NCI-H1417 (cell line): ENCODE data around the gene CDK5RAP1.
"Not testable (repeated sequence)": the region's sequence is repeated elsewhere in the genome, so short reads cannot be mapped to it uniquely, and the experiment has no call there.

ENCODE experiments used
- DNase-seq, 3 experiments: peaks; one replicate each; lab custom pipeline; 2025; lab: John Stamatoyannopoulos, UW

CDK5RAP1 gene

GRCh38 chr20:33419140-33419974 lies 18.0 kb upstream of the CDK5RAP1 start:
- DNase-seq: no peak

- DNase-seq: no peak
These were observed 16.7 kb upstream of the CDK5RAP1 start for GRCh38 chr20:33418033-33418432.

- peak in 2 of 3 experiments; percentile 20 to 28 for DNase-seq
These were observed 14.6 kb upstream of the CDK5RAP1 start for GRCh38 chr20:33415948-33416347.

GRCh38 chr20:33412484-33412838 lies 11.1 kb upstream of the CDK5RAP1 start:
- no peak for DNase-seq

- no peak for DNase-seq
These were observed 10.6 kb upstream of the CDK5RAP1 start for GRCh38 chr20:33411711-33412483.

- DNase-seq: no peak
These were observed 9.9 kb upstream of the CDK5RAP1 start for GRCh38 chr20:33411242-33411641.

- no peak for DNase-seq
These were observed 8.9 kb upstream of the CDK5RAP1 start for GRCh38 chr20:33410081-33410742.

- DNase-seq: no peak
These were observed 7.7 kb upstream of the CDK5RAP1 start for GRCh38 chr20:33408716-33409654.

GRCh38 chr20:33408313-33408712 lies 7.0 kb upstream of the CDK5RAP1 start:
- DNase-seq: no peak

GRCh38 chr20:33407796-33408195 lies 6.5 kb upstream of the CDK5RAP1 start:
- no peak for DNase-seq

GRCh38 chr20:33407251-33407650 lies 5.9 kb upstream of the CDK5RAP1 start:
- no peak for DNase-seq

- no peak for DNase-seq
These were observed 3.0 kb upstream of the CDK5RAP1 start for GRCh38 chr20:33404281-33404680.

GRCh38 chr20:33401921-33402369 lies 626 bp upstream of the CDK5RAP1 start:
- DNase-seq: peak in 2 of 3 experiments; percentile 39 to 70

- peak in 2 of 3 experiments; percentile 22 to 60 for DNase-seq
These were observed 521 bp downstream of the CDK5RAP1 start for GRCh38 chr20:33400812-33401183.

- DNase-seq: no peak
These were observed 1.4 kb downstream of the CDK5RAP1 start for GRCh38 chr20:33399924-33400323.

- peak in 1 of 3 experiments; percentile 12 for DNase-seq
These were observed 6.6 kb downstream of the CDK5RAP1 start for GRCh38 chr20:33394718-33395117.

- DNase-seq: no peak
These were observed 7.7 kb downstream of the CDK5RAP1 start for GRCh38 chr20:33393609-33394008.

- no peak for DNase-seq
These were observed 9.4 kb downstream of the CDK5RAP1 start for GRCh38 chr20:33391722-33392415.

GRCh38 chr20:33389326-33389725 lies 12.0 kb downstream of the CDK5RAP1 start:
- not testable (repeated sequence) for DNase-seq

- no peak for DNase-seq
These were observed 13.1 kb downstream of the CDK5RAP1 start for GRCh38 chr20:33388268-33388667.

- no peak for DNase-seq
These were observed 14.1 kb downstream of the CDK5RAP1 start for GRCh38 chr20:33387177-33387576.
